Gastroesophageal sphincter (tissue), 3 donors: ENCODE data around the gene SIGMAR1.

ENCODE experiments used
- EP300 ChIP-seq: sonication (generic); formaldehyde crosslinking; IDR thresholded peaks from one replicate; pipeline ENCODE4 v1.6.1; 2017; ENCODE audit warnings: antibody characterized with exemption, mild to moderate bottlenecking
- TF ChIP-seq, protein P1 (sequence below), 4 experiments: fragments of 200-600 bp in 2 of 4; fragments of 450-650 bp in 2 of 4; sonication (generic) in 1 of 4; IDR thresholded peaks; one replicate each; pipeline ENCODE4 v1.5.1; 2017 to 2019; ENCODE audit warnings: antibody characterized with exemption in 4 of 4, mild to moderate bottlenecking in 2 of 4, moderate library complexity in 2 of 4

- TF ChIP-seq, protein P1, sequence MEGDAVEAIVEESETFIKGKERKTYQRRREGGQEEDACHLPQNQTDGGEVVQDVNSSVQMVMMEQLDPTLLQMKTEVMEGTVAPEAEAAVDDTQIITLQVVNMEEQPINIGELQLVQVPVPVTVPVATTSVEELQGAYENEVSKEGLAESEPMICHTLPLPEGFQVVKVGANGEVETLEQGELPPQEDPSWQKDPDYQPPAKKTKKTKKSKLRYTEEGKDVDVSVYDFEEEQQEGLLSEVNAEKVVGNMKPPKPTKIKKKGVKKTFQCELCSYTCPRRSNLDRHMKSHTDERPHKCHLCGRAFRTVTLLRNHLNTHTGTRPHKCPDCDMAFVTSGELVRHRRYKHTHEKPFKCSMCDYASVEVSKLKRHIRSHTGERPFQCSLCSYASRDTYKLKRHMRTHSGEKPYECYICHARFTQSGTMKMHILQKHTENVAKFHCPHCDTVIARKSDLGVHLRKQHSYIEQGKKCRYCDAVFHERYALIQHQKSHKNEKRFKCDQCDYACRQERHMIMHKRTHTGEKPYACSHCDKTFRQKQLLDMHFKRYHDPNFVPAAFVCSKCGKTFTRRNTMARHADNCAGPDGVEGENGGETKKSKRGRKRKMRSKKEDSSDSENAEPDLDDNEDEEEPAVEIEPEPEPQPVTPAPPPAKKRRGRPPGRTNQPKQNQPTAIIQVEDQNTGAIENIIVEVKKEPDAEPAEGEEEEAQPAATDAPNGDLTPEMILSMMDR (IDR thresholded peaks at IDR 0.05), result no peak
- no peak for TF ChIP-seq EP300
These were observed 22.1 kb upstream of the SIGMAR1 start for GRCh38 chr9:34659592-34660253.
